Mesendoderm (in vitro differentiated cells): ENCODE data around the gene BASP1.
A peak's percentile ranks its signal among the peaks of the same experiment; 100 is the strongest.

ENCODE experiments used
- DNase-seq: peaks from one replicate; pipeline ENCODE4 v3.0.0; 2013
- H2AK5ac ChIP-seq: 2 replicates; pipeline ENCODE4 v1.6.1; 2013; ENCODE audit warnings: low read length, inconsistent platforms
- H2BK120ac ChIP-seq: 2 replicates; pipeline ENCODE4 v1.6.1; 2013; ENCODE audit warnings: low read depth, mild to moderate bottlenecking, low read length, moderate library complexity, mixed read lengths
- H2BK15ac ChIP-seq: replicated peaks from 2 replicates; pipeline ENCODE4 v1.6.1; 2013; ENCODE audit warnings: low read depth, mild to moderate bottlenecking, moderate library complexity
- H2BK5ac ChIP-seq: 2 replicates; pipeline ENCODE4 v1.6.1; 2013; ENCODE audit warnings: low read length, inconsistent platforms
- H3K18ac ChIP-seq: 2 replicates; pipeline ENCODE4 v1.6.1; 2013; ENCODE audit warnings: mild to moderate bottlenecking, low read length, mixed read lengths
- H3K23ac ChIP-seq: one replicate; pipeline ENCODE4 v1.6.1; 2013; ENCODE audit warnings: low read length
- H3K27ac ChIP-seq: 2 replicates; pipeline ENCODE4 v1.5.1; 2013; ENCODE audit warnings: low read depth, mild to moderate bottlenecking, inconsistent platforms, low read length, moderate library complexity
- H3K27me3 ChIP-seq: 2 replicates; pipeline ENCODE4 v1.6.1; 2013; ENCODE audit warnings: low read length, control low read depth, mild to moderate bottlenecking, inconsistent platforms; ENCODE audit not compliant: insufficient read depth, poor library complexity
- H3K36me3 ChIP-seq: 2 replicates; pipeline ENCODE4 v1.6.1; 2013; ENCODE audit warnings: low read length, inconsistent platforms; ENCODE audit not compliant: control insufficient read depth, insufficient read depth
- H3K4ac ChIP-seq: one replicate; pipeline ENCODE4 v1.6.1; 2013; ENCODE audit warnings: low read depth, mild to moderate bottlenecking, low read length, moderate library complexity
- H3K4me1 ChIP-seq: 2 replicates; pipeline ENCODE4 v1.6.1; 2013; ENCODE audit warnings: low read depth, low read length, inconsistent platforms; ENCODE audit not compliant: control insufficient read depth
- H3K4me2 ChIP-seq: 2 replicates; pipeline ENCODE4 v1.6.1; 2013; ENCODE audit warnings: low read length
- H3K4me3 ChIP-seq: 2 replicates; pipeline ENCODE4 v1.5.1; 2013; ENCODE audit warnings: mild to moderate bottlenecking, low read length
- H3K56ac ChIP-seq: one replicate; pipeline ENCODE4 v1.6.1; 2013; ENCODE audit warnings: low read length
- H3K79me1 ChIP-seq: 2 replicates; pipeline ENCODE4 v1.6.1; 2013; ENCODE audit warnings: low read length, inconsistent platforms
- H3K79me2 ChIP-seq: 2 replicates; pipeline ENCODE4 v1.6.1; 2013; ENCODE audit warnings: mild to moderate bottlenecking, low read length; ENCODE audit not compliant: control insufficient read depth, insufficient read depth
- H3K9ac ChIP-seq: 2 replicates; pipeline ENCODE4 v1.6.1; 2013; ENCODE audit warnings: low read length, inconsistent platforms
- H4K5ac ChIP-seq: one replicate; pipeline ENCODE4 v1.6.1; 2013; ENCODE audit warnings: low read length
- H4K8ac ChIP-seq: one replicate; pipeline ENCODE4 v1.6.1; 2013; ENCODE audit warnings: low read depth, mild to moderate bottlenecking, control low read depth, low read length, moderate library complexity
- WGBS: extraction: QIAGEN DNeasy Blood & Tissue Kit; methylation state at CpG from one replicate; pipeline ENCODE4 v1.1.7; 2013; ENCODE audit warnings: low lambda C conversion rate, missing lambda C conversion rate; ENCODE audit not compliant: insufficient coverage; ENCODE audit errors: extremely low coverage; 5-methylcytosine and 5-hydroxymethylcytosine counted together

BASP1 gene

DNA sequence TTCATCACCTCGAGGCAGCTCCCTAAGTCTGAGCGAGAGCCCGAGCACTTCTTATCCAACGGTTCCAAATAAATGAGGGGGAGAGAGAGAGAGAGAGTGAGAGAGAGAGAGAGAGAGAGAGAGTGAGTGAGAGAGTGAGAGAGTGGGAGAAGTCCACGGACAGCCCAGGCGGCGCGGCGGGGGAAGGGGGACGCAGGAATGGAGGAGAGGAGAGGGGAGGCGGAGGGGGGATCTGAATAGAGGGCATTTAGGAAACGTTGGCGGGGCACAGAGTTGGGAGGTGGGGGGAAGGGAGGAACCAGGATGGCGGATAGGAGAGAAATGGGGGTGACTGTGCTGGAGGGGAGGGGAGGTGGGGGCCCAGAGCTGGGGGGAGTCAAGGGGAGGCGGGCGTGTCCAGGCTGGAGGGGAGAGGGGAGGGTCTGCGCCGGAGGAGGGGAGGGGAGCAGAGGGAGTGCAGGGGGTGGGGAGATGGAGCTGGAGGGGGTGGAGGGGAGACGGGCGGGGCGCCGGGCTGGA is 398 bp upstream of the BASP1 start:
- Histone ChIP-seq H2BK120ac (no peak overlapping the region), H3K23ac (no peak overlapping the region), H3K27ac (no peak overlapping the region), H3K4me1 (peaks cover 2% of the 10 kb centered on the region), H3K4me3 (peak overlapping the region; percentile 54), H2BK5ac (no peak overlapping the region), H2AK5ac (no peak overlapping the region), H3K56ac (peak overlapping the region; percentile 66), H3K4ac (no peak overlapping the region), H3K79me2 (peaks cover 30% of the 10 kb centered on the region), H4K5ac (no peak overlapping the region), H3K36me3 (no peaks in the 10 kb centered on the region), H3K9ac (peak overlapping the region; percentile 33), H4K8ac (no peak overlapping the region), H3K18ac (peak overlapping the region; percentile 70), H3K79me1 (no peaks in the 10 kb centered on the region), H2BK15ac (no peak overlapping the region), H3K4me2 (peak overlapping the region; percentile 95), H3K27me3 (no peaks in the 10 kb centered on the region)
- DNase-seq: peak; percentile 92
- no CpG with 5 or more reads among the region's 22 CpGs for WGBS

DNA sequence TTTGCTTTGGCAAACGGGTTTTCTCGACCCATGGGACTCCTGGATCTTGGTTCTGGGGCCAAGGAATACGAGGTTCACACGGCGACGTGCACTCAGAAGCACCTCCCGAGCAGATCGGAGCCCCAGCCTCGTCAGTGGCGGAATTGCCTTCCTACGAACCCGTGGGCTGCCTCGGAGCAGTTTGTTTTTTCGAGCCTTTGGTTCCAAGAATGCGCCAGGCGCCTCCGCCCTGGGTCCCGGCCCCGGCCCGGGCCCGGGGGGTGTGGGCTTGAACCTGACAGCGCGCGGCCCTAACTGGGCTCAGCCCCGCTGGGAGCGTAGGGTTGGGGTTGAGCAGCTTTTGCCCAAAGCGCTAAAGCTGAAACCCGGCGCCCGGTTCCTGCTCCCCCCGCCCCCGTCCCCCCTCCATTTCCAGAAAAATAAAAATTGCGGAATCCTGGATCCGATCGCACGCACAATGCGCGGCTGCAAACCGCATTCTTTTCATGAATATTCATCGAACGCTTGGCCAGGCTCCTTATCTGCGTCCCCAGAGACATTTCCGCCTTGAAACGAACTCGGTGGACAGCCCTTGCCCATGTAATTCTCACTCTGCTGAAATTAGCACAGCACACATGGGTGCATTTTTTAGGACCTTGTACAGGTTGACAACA is 1.0 kb downstream of the BASP1 start:
- H4K8ac ChIP-seq: peak overlapping the region; percentile 84
- no peaks in the 10 kb centered on the region for H3K27me3 ChIP-seq
- no peak overlapping the region for H2BK15ac ChIP-seq
- H2BK5ac ChIP-seq: peak overlapping the region; percentile 58
- peak overlapping the region; percentile 32 for H3K23ac ChIP-seq
- peak overlapping the region; percentile 71 for H3K4me3 ChIP-seq
- DNase-seq: peak; percentile 55
- peaks cover 43% of the 10 kb centered on the region for H3K79me2 ChIP-seq
- H3K79me1 ChIP-seq: no peaks in the 10 kb centered on the region
- H2AK5ac ChIP-seq: no peak overlapping the region
- peak overlapping the region; percentile 42 for H3K4ac ChIP-seq
- H4K5ac ChIP-seq: no peak overlapping the region
- H3K4me1 ChIP-seq: peaks cover 4% of the 10 kb centered on the region
- H3K27ac ChIP-seq: peak overlapping the region; percentile 50
- H3K4me2 ChIP-seq: peak overlapping the region; percentile 35
- peak overlapping the region; percentile 100 for H3K18ac ChIP-seq
- peak overlapping the region; percentile 39 for H2BK120ac ChIP-seq
- WGBS: no CpG with 5 or more reads among the region's 45 CpGs
- peak overlapping the region; percentile 95 for H3K56ac ChIP-seq
- H3K36me3 ChIP-seq: no peaks in the 10 kb centered on the region
- H3K9ac ChIP-seq: peak overlapping the region; percentile 85

DNA sequence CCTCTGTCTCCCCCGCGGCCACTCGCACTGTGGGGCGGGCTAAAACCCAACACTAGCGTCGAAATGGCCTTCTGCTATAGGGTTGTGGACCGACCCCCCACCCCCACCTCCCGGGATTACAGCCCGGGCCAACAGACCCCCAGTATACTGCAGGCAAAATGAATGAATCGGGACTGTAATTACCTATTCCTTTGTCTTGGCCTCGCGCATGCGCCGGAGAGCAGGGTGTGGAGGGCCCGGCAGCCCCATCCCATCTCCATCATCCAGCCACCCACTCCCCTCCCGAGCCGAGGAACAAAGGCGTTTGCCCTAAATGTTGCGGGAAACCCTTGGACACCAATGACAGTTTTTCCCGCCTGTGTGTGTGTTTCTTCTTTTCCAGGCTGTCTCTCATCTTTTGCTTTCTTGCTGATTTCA is 1.6 kb downstream of the BASP1 start:
- Histone ChIP-seq H3K36me3 (no peaks in the 10 kb centered on the region), H2BK15ac (no peak overlapping the region), H3K4me2 (peak overlapping the region; percentile 35), H3K79me2 (peaks cover 48% of the 10 kb centered on the region), H3K79me1 (no peaks in the 10 kb centered on the region), H3K23ac (no peak overlapping the region), H3K4ac (no peak overlapping the region), H3K56ac (peak overlapping the region; percentile 95), H3K27me3 (no peaks in the 10 kb centered on the region), H3K18ac (peak overlapping the region; percentile 100), H4K8ac (no peak overlapping the region), H3K9ac (peak overlapping the region; percentile 85), H2BK5ac (peak overlapping the region; percentile 58), H2BK120ac (no peak overlapping the region), H3K4me3 (peak overlapping the region; percentile 71), H3K4me1 (peaks cover 4% of the 10 kb centered on the region), H2AK5ac (no peak overlapping the region), H3K27ac (no peak overlapping the region), H4K5ac (no peak overlapping the region)
- peak; percentile 87 for DNase-seq
- no CpG with 5 or more reads among the region's 20 CpGs for whole genome bisulfite sequencing

DNA sequence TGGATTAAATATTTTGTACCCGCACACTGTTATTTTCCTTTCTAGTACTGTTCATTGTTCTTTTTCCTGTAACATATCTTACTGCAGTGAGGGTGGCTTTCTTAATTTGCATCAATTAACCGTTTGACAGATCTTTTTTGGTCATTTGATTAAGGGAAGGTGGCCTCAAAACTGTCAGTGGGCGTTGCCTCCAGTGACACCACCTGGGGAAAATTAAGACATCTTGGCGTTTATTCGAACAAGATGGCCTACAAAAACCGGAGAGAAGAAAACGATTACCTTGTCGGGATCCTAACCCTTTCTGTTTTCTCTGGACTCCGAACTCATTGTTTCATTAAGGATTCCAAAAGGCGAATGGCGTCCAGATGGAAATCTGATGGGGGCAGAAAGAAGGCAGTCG is 2.0 kb downstream of the BASP1 start:
- Histone ChIP-seq H3K79me1 (no peaks in the 10 kb centered on the region), H3K36me3 (no peaks in the 10 kb centered on the region), H3K79me2 (peaks cover 52% of the 10 kb centered on the region), H4K8ac (no peak overlapping the region), H3K18ac (no peak overlapping the region), H3K27ac (no peak overlapping the region), H3K56ac (peak overlapping the region; percentile 95), H3K4ac (no peak overlapping the region), H2BK15ac (no peak overlapping the region), H2BK120ac (no peak overlapping the region), H3K9ac (peak overlapping the region; percentile 85), H3K27me3 (no peaks in the 10 kb centered on the region), H2AK5ac (no peak overlapping the region), H3K4me2 (peak overlapping the region; percentile 35), H4K5ac (no peak overlapping the region), H3K4me1 (peaks cover 4% of the 10 kb centered on the region), H3K23ac (no peak overlapping the region), H3K4me3 (no peak overlapping the region), H2BK5ac (no peak overlapping the region)
- WGBS: no CpG with 5 or more reads among the region's 12 CpGs
- DNase-seq: no peak

DNA sequence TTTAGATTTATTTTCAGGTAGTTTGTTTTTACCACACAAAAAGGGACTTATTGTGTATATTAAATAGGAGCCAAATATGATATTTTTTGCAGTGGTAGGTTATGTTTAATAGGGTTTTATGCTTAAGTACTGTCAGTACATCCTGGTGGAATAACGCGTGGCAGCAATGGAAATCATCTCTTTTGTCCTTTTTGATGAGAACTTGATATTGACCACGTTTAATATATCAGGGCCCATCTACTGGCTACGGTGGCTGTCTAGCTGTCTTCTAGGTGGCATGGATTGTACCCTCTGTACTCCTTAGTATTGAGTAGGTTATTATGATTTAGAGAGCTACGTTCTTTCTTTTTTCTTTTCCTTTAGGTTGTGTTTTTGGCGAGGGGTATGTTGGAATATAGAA is 2.6 kb downstream of the BASP1 start:
- H3K4me1 ChIP-seq: peaks cover 4% of the 10 kb centered on the region
- no peak overlapping the region for H4K8ac ChIP-seq
- no peak overlapping the region for H3K4me2 ChIP-seq
- H3K79me2 ChIP-seq: peaks cover 57% of the 10 kb centered on the region
- no peaks in the 10 kb centered on the region for H3K36me3 ChIP-seq
- H3K27ac ChIP-seq: no peak overlapping the region
- no peak for DNase-seq
- H3K56ac ChIP-seq: no peak overlapping the region
- H4K5ac ChIP-seq: no peak overlapping the region
- H2AK5ac ChIP-seq: no peak overlapping the region
- no peaks in the 10 kb centered on the region for H3K79me1 ChIP-seq
- H3K4ac ChIP-seq: no peak overlapping the region
- H2BK15ac ChIP-seq: no peak overlapping the region
- H3K4me3 ChIP-seq: no peak overlapping the region
- no peak overlapping the region for H2BK120ac ChIP-seq
- H3K9ac ChIP-seq: no peak overlapping the region
- WGBS: no CpG with 5 or more reads among the region's 6 CpGs
- H3K18ac ChIP-seq: no peak overlapping the region
- H2BK5ac ChIP-seq: no peak overlapping the region
- no peaks in the 10 kb centered on the region for H3K27me3 ChIP-seq
- no peak overlapping the region for H3K23ac ChIP-seq
